ENCODE measurements around the gene RAD51B. TPM values are rescaled to one million over a fixed set of nuclear protein-coding genes. Genes with fewer than 3 reads are reported as not detected.

RAD51B gene
- total RNA-seq, 1 experiment from 2014 or later: 8.5 TPM

GRCh38 chr14:68686205-68686465 lies 866.6 kb downstream of the RAD51B start:
- no peak for DNase-seq (ENCODE audit: low read depth, low spot score)
- Histone ChIP-seq H3K4me3 (ENCODE audit: low read depth in 2 of 2, low read length in 2 of 2) (no peak overlapping the region), H3K27me3 (ENCODE audit: control insufficient read depth, insufficient read depth, low read length) (no peaks in the 10 kb centered on the region), H3K4me1 (ENCODE audit: control insufficient read depth, insufficient read depth, low read length) (no peaks in the 10 kb centered on the region), H3K27ac (ENCODE audit: low read length) (no peak overlapping the region), H3K9me3 (ENCODE audit: control insufficient read depth, insufficient read depth, low read depth, low read length) (no peaks in the 10 kb centered on the region), H3K36me3 (ENCODE audit: control insufficient read depth, insufficient read depth, low read length) (no peaks in the 10 kb centered on the region)
- no peak for ATAC-seq
- BruUV-seq (replicated peaks): no TSS peak
- in situ Hi-C loops (cut with HindIII; ENCODE audit: low pct_unique_long_range_greater_than_20kb, low sequenced_read_pairs) (no loop called here), intact Hi-C loops (cut with micrococcal nuclease; ENCODE audit: unreplicated experiment) (no loop called here)
- no peak for TF ChIP-seq CTCF (IDR thresholded peaks at IDR 0.05)
- TF ChIP-seq REST (IDR thresholded peaks at IDR 0.05; ENCODE audit: insufficient read depth in 1 of 2, low read depth in 2 of 2, low read length in 1 of 2): no peak
- no peak for TF ChIP-seq SIN3A (IDR thresholded peaks at IDR 0.05; ENCODE audit: borderline replicate concordance, insufficient read depth, low read depth, low read length)
- TF ChIP-seq TCF7L2 (IDR thresholded peaks at IDR 0.05; ENCODE audit: low read depth, low read length): no peak
- TF ChIP-seq POLR2AphosphoS5 (IDR thresholded peaks at IDR 0.05; ENCODE audit: low read depth, low read length): no peak
- ChIA-PET POLR2A (no interaction called here), CTCF (no interaction called here)

GRCh38 chr14:68686724-68687123 lies 867.1 kb downstream of the RAD51B start:
- Histone ChIP-seq H3K4me1 (ENCODE audit: control insufficient read depth, insufficient read depth, low read length) (no peaks in the 10 kb centered on the region), H3K9me3 (ENCODE audit: control insufficient read depth, insufficient read depth, low read depth, low read length) (no peaks in the 10 kb centered on the region), H3K27me3 (ENCODE audit: control insufficient read depth, insufficient read depth, low read length) (no peaks in the 10 kb centered on the region), H3K4me3 (ENCODE audit: low read depth in 2 of 2, low read length in 2 of 2) (no peak overlapping the region), H3K36me3 (ENCODE audit: control insufficient read depth, insufficient read depth, low read length) (no peaks in the 10 kb centered on the region), H3K27ac (ENCODE audit: low read length) (no peak overlapping the region)
- DNase-seq (ENCODE audit: low read depth, low spot score): no peak
- ChIA-PET POLR2A (no interaction called here), CTCF (no interaction called here)
- ATAC-seq: no peak
- intact Hi-C loops (cut with micrococcal nuclease; ENCODE audit: unreplicated experiment): no loop called here
- TF ChIP-seq CTCF (IDR thresholded peaks at IDR 0.05): no peak
- no peak for TF ChIP-seq SIN3A (IDR thresholded peaks at IDR 0.05; ENCODE audit: borderline replicate concordance, insufficient read depth, low read depth, low read length)
- TF ChIP-seq POLR2AphosphoS5 (IDR thresholded peaks at IDR 0.05; ENCODE audit: low read depth, low read length): no peak
- no peak for TF ChIP-seq REST (IDR thresholded peaks at IDR 0.05; ENCODE audit: insufficient read depth in 1 of 2, low read depth in 2 of 2, low read length in 1 of 2)
- TF ChIP-seq TCF7L2 (IDR thresholded peaks at IDR 0.05; ENCODE audit: low read depth, low read length): no peak
- no TSS peak for BruUV-seq (replicated peaks)
- in situ Hi-C loops (cut with HindIII; ENCODE audit: low pct_unique_long_range_greater_than_20kb, low sequenced_read_pairs): no loop called here
